A204.1 (cell line): ENCODE results near the gene RASA3.
"Not testable (repeated sequence)": the region's sequence is repeated elsewhere in the genome, so short reads cannot be mapped to it uniquely, and the experiment has no call there.

Experiments
- FAIRE-seq: peaks from 2 replicates; lab custom pipeline; 2012; peaks lifted over from hg19 to GRCh38; lab: Jason Lieb, UNC

RASA3 gene

GRCh38 chr13:114032126-114032799 is 100.2 kb downstream of the RASA3 start:
- no peak for FAIRE-seq

- no peak for FAIRE-seq
Observed at GRCh38 chr13:114031631-114032030, 100.8 kb downstream of the RASA3 start.

DNA sequence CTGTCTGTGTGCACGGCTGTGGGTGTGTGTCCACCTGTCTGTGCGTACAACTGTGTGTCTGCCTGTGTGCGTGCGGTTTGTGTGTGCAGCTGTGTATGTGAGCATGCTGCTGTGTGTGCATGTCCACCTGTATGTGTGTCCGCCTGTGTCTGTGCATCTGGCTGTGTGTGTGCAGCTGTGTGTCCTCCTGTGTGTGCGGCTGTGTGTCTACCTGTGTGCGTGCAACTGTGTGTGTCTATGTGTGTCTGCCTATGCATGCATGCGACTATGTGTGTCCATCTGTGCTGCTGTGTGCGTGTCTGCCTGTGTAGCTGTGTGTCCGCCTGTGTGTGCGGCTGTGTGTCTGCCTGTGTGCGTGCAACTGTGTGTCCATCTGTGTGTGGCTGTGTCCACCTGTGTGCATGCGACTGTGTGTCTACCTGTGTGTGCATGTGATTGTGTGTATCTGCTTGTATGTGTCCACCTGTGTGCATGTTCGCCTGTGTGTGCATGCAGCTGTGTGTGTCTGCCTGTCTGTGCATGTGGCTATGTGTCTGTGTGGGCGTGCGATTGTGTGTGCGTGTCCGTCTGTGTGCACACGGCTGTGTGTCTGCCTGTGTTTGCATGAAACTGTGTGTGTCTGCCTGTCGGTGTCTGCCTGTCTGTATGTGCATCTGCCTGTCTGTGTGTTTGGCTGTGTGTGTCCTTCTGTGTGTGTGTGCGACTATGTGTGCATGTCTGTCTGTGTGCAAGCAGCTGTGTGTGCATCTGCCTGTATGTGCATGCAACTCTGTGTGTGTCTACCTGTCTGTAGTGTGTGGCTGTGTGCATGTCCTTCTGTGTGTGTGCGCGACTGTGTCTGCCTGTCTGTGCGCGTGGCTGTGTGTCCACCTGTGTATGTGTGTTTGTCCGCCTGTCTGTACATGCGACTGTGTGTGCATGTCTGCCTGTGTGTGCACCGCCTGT is 101.5 kb downstream of the RASA3 start:
- no peak for FAIRE-seq

DNA sequence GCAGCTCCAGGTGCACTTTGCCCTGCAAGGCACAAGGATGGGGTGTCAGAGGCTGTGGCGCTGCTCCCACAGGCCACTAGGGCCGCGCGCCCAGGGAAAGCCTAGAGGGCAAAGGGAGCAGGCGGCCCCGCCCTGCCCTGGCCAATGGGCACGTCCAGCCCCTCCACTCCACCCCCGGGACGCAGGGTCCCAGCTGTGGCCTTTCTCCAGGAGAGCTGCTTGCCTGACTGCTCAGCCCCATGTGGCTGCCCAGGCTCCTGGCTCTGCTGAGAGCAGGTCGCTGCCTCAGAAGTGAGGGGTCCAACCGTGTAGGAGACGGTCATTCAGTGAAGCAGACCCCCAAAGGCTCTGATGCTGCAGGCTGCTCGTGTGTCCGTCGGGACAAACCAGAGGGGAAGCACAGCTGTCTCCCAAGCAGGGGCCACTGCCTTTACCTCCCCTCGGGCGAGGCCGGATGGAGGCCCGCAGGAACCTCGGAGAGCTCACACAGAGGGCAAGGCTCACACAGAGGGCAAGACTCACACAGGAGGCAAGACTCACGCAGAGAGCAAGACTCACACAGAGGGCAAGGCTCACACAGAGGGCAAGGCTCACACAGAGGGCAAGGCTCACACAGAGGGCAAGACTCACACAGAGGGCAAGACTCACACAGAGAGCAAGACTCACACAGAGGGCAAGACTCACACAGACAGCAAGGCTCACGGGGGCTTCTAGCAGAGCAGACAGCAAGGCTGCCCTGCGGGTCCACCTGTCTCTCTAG is 102.4 kb downstream of the RASA3 start:
- no peak for FAIRE-seq

DNA sequence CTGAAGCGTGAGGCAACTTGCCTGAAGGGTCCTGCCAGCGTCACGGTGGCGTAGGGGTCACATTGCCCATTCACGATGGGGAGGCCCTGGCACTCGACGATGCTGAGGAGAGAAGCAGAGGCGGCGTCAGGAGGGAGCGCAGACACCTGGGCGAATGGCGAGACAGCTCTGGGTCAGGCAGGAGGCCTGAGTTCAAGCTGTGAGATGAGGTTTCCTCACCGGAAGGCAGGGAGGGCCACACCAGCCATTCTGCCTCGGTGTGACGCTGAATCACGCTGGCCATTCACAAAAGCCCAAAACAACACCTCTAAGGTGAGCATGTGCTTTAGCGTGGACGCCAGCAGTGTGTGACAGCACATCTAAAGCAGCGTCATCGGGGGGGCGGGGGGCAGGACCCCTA is 104.6 kb downstream of the RASA3 start:
- FAIRE-seq = no peak

DNA sequence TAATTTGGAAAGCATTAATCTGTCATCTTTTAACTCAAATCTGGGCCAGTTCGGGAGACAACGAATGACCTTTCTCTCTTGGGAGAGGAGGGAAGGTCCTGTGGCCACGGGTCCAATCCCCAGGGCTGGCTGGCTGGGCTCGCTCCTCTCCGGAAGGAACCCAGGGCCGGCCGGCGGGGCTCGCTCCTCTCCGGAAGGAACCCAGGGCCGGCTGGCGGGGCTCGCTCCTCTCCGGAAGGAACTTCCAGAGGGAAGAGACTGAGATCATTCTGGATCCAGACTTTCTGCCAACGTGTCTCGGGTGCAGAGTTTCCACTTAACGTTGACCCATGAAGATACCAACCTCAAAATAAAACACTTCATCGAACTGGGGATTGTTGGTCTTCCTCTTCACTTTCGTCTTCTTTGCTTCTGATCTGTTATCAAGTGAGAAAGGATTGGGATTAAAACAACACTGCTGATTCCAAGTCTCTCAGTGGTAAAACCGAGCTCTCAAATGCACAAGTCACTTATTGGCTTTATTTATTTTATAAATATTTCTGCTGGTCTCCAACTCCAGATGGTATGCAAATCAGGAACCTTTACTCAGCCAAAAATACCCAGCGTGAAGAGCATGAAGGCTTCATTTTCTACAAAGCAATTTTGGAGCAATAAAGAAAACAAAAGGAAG is 105.2 kb downstream of the RASA3 start:
- no peak for FAIRE-seq

DNA sequence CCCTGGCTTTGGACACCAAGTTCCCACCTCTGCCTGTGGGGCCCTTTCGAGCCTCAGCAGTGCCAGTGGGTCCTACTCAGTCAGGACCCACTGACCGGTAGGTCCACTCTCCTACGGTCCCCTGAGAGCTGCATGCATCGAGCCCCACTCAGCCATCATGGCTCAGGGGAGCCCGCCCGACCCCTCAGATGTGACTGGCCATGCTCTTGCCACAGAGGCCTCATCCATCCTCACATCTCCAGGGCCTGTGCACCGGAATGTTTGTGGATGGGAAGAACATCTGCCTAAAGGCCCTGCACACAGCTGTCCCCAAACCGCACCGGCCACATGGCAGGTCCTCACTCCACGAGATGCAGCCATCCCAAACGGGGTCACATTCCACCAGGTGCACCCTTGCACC is 105.9 kb downstream of the RASA3 start:
- no peak for FAIRE-seq

DNA sequence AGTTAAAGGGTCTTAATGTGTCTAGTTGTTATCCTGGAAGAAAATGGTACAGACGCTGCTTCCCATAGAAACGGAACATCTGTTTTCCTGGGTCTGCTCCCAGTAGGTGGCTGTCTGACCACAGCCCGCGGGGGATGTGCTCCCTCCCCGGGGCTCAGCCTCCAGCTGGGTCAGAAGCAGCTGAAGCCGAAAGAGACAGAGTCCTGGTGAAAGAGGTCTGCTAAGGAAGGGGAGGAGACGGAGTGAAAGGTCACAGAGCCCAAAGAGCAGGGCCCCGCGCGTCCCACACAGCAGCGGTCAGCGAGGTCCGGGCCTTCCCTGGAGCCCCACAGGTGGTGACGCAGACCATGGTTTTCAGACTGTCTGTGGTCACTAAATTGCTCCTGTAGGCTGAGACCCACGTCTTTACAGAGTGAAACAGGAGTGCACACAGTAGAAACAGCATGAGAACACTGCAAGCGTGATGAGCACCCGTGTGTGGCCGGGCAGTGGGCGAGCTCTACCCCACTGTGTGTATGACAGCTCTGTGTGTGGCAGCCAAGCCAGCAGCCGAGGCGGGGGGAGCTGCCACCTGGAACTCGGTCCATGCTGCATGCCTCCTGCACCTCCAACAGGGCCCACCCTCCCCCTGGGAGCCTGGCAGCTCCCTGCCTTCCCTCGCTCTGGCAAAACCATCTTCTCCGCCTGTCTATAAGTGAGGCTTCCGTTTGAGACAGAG is 106.5 kb downstream of the RASA3 start:
- no peak for FAIRE-seq

DNA sequence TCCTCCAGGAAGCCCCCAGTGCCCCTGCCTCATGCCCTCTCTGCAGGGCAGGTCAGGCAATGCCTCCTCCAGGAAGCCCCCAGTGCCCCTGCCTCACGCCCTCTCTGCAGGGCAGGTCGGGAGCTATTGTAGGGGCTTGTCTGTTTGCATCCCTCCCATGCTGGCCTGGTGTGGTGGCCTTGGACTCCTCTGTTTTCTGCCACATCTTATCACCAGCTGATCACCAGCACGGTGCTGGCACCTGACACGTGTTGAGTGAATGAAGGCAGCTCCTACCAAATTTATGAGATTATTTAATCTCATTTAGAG is 107.1 kb downstream of the RASA3 start:
- no peak for FAIRE-seq

GRCh38 chr13:114024603-114025404 is 107.6 kb downstream of the RASA3 start:
- FAIRE-seq = no peak

GRCh38 chr13:114023716-114024602 is 108.5 kb downstream of the RASA3 start:
- FAIRE-seq = no peak

GRCh38 chr13:114022876-114023275 is 109.5 kb downstream of the RASA3 start:
- FAIRE-seq = no peak

- no peak for FAIRE-seq
Observed at GRCh38 chr13:114022309-114022669, 110.1 kb downstream of the RASA3 start.

DNA sequence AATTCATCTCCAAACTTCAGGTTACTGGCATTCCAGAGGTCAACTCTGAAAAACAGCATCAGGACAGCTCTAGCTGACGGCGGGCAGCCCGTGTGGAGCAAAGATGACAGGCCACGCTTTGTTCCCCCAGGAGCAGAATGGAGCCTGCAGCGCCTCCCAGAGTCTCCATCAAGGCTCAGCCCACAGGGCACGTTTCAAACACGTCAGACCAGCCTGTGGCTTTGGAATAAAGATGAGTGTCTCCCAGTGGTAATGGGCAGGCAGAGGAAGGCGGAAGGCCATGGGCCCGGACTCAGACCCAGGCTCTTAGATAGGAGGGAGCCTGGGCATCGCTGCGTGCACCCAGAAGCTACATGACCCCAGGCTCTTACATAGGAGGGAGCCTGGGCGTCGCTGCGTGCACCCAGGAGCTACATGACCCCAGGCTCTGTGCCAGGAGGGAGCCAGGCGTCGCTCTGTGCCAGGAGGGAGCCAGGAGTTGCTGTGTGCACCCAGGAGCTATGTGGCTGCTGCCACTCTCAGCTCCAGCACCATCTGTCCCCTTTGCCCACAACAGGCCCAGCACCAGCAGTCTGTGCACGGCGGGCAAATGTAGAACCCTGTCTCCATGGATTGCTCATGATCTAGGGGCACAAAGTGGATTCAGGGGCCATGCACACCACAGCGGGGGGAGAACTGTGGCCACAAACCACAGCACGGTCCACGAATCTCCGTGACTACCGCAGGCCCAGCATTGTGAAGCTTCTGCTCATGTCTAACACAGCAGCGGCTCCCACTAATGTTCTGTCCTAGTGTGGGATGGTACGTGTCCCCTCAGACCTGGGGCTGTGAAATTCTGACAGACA is 110.7 kb downstream of the RASA3 start:
- no peak for FAIRE-seq

DNA sequence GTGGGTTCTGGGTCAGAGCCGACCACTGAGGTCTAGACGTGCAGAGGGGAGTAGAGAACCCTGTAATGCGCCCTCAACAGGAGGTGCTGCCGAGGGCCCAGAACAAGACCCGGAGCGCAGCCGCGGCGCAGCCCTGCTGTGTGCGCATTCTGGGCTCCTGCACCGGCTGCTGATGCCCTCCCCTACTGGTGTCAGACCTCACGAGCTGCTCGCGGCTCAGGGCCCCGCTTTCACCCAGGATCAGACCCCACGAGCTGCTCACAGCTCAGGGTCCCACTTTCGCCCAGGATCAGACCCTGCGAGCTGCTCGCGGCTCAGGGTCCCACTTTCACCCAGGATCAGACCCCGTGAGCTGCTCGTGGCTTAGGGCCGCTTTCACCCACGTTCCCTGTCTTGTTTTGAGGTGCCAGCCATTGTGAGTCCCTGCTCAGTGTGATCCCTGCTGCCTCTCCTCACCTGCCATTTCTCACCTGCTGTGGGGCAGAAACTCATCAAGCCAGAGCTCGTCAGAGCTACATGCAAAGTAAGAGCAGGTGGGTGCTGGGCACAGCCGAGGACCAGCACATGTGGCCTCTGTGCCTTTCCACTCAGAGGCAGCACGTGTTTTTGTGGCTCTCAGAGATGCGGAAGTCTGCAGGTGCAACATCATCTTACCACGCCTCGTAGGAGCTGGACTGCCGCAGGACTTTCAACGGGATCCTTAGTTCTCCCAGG is 111.5 kb downstream of the RASA3 start:
- no peak for FAIRE-seq

- FAIRE-seq = not testable (repeated sequence)
Observed at GRCh38 chr13:114020134-114020533, 112.3 kb downstream of the RASA3 start.

GRCh38 chr13:114019367-114019766 is 113.1 kb downstream of the RASA3 start:
- FAIRE-seq = no peak

- no peak for FAIRE-seq
Observed at GRCh38 chr13:114018461-114019055, 113.9 kb downstream of the RASA3 start.
